HepG2 (cell line): ENCODE measurements around the gene APOA1. TPM values are rescaled to one million over a fixed set of nuclear protein-coding genes. Genes with fewer than 3 reads are reported as not detected.

Experiments
- BRCA1 ChIP-seq: sonication (generic); formaldehyde crosslinking; IDR thresholded peaks from 2 replicates; pipeline ENCODE4 v1.4.0; 2020; ENCODE audit warnings: missing genetic modification reagents
- CCDC6 ChIP-seq: sonication (generic); formaldehyde crosslinking; IDR thresholded peaks from 2 replicates; pipeline ENCODE4 v1.8.1; 2022; ENCODE audit warnings: mild to moderate bottlenecking, missing genetic modification reagents, moderate library complexity
- EP300 ChIP-seq, 3 experiments: sonication (generic) in 1 of 3; formaldehyde crosslinking in 1 of 3; IDR thresholded peaks; 2 replicates each; pipeline versions ENCODE4 v1.5.1 to v1.6.1; 2011 to 2020; ENCODE audit warnings: low read depth in 2 of 3, low read length in 2 of 3, borderline replicate concordance in 1 of 3, improper control_type of control experiment in 1 of 3, mild to moderate bottlenecking in 1 of 3, missing genetic modification reagents in 1 of 3, moderate library complexity in 1 of 3
- FLYWCH1 ChIP-seq: sonication (generic); formaldehyde crosslinking; IDR thresholded peaks from 2 replicates; pipeline ENCODE4 v1.8.1; 2023; ENCODE audit warnings: mild to moderate bottlenecking, missing genetic modification reagents
- HNF4A ChIP-seq: sonication (generic); formaldehyde crosslinking; IDR thresholded peaks from 2 replicates; pipeline ENCODE4 v1.4.0; 2020; ENCODE audit warnings: missing genetic modification reagents
- MIXL1 ChIP-seq: IDR thresholded peaks from 2 replicates; pipeline ENCODE4 v1.6.1; 2016
- PAWR ChIP-seq: sonication (generic); formaldehyde crosslinking; IDR thresholded peaks from 2 replicates; pipeline ENCODE4 v1.4.0; 2020; ENCODE audit warnings: missing genetic modification reagents, mild to moderate bottlenecking, borderline replicate concordance
- PRPF4 ChIP-seq: fragments of 200-400 bp; formaldehyde crosslinking; IDR thresholded peaks from 2 replicates; pipeline ENCODE4 v1.6.1; 2016; ENCODE audit warnings: low read length, low read depth; ENCODE audit not compliant: poor library complexity, severe bottlenecking
- RAD51 ChIP-seq: fragments of 450-650 bp; IDR thresholded peaks from 2 replicates; pipeline ENCODE4 v1.6.1; 2016; ENCODE audit warnings: borderline replicate concordance
- SETDB1 ChIP-seq: sonication (generic); formaldehyde crosslinking; IDR thresholded peaks from 2 replicates; pipeline ENCODE4 v1.5.1; 2020; ENCODE audit warnings: missing genetic modification reagents, mild to moderate bottlenecking, borderline replicate concordance
- YEATS4 ChIP-seq: sonication (generic); formaldehyde crosslinking; IDR thresholded peaks from 2 replicates; pipeline ENCODE4 v1.4.0; 2020; ENCODE audit warnings: missing genetic modification reagents, borderline replicate concordance
- ZBTB38 ChIP-seq: sonication (generic); formaldehyde crosslinking; IDR thresholded peaks from 2 replicates; pipeline ENCODE4 v1.5.1; 2020; ENCODE audit warnings: mild to moderate bottlenecking, missing genetic modification reagents
- ZFP36L1 ChIP-seq: sonication (generic); formaldehyde crosslinking; IDR thresholded peaks from 2 replicates; pipeline ENCODE4 v1.8.0; 2022; ENCODE audit warnings: mild to moderate bottlenecking, missing genetic modification reagents, moderate library complexity
- ZMYM3 ChIP-seq: sonication (generic); formaldehyde crosslinking; IDR thresholded peaks from 2 replicates; pipeline ENCODE4 v1.5.1; 2020; ENCODE audit warnings: mild to moderate bottlenecking, missing genetic modification reagents
- ZNF24 ChIP-seq: fragments of 450-650 bp; IDR thresholded peaks from 2 replicates; pipeline ENCODE4 v1.6.1; 2017; ENCODE audit warnings: antibody characterized with exemption, mild to moderate bottlenecking
- ZNF354B ChIP-seq: sonication (generic); formaldehyde crosslinking; IDR thresholded peaks from 2 replicates; pipeline ENCODE4 v1.8.0; 2022; ENCODE audit warnings: mild to moderate bottlenecking, missing genetic modification reagents
- ZNF713 ChIP-seq: sonication (generic); formaldehyde crosslinking; IDR thresholded peaks from 2 replicates; pipeline ENCODE4 v1.4.0; 2020; ENCODE audit warnings: mild to moderate bottlenecking, missing genetic modification reagents
- ZNF777 ChIP-seq: sonication (generic); formaldehyde crosslinking; IDR thresholded peaks from 2 replicates; pipeline ENCODE4 v1.4.0; 2020; ENCODE audit warnings: missing genetic modification reagents
- polyA plus RNA-seq, 8 experiments: library from polyadenylated mRNA; depleted of rRNA in 3 of 8; stranded (reverse) in 7 of 8; unstranded in 1 of 8; fragments of >200 nt; fragmentation: Illumina TruSeq in 4 of 8; extraction: Trizol in 4 of 8; gene quantifications; 2 replicates each; pipeline versions ENCODE4 v1.2.1 to v1.2.3, GENCODE V29; 2011 to 2016; ENCODE audit warnings: low read depth in 4 of 8, missing spikeins in 1 of 8, mixed read lengths in 1 of 8; ENCODE audit not compliant: insufficient read depth in 1 of 8
- total RNA-seq, 5 experiments: library from RNA; depleted of rRNA; stranded (reverse); fragments of >200 nt; fragmentation: Illumina TruSeq; extraction: Trizol; gene quantifications; 2 replicates each; pipeline ENCODE4 v1.2.3, GENCODE V29; 2016; ENCODE audit warnings: low read depth in 1 of 5
- TF ChIP-seq, protein P1 (sequence below): IDR thresholded peaks from 2 replicates; pipeline ENCODE4 v1.6.1; 2016; ENCODE audit warnings: missing compliant biosample characterization, missing genetic modification reagents, borderline replicate concordance
- TF ChIP-seq, protein P2 (sequence below): sonication (generic); formaldehyde crosslinking; IDR thresholded peaks from 2 replicates; pipeline ENCODE4 v1.9.0; 2021; ENCODE audit warnings: mild to moderate bottlenecking, missing genetic modification reagents
- TF ChIP-seq, protein P3 (sequence below): sonication (generic); formaldehyde crosslinking; IDR thresholded peaks from 2 replicates; pipeline ENCODE4 v1.4.0; 2020; ENCODE audit warnings: missing genetic modification reagents

Gene APOA1
- total and polyA plus RNA-seq, 2 of the 13 experiments (the other 11 are each of a cell fraction or from before 2014, with no cell fraction given) = 1,973 to 5,485 TPM

DNA sequence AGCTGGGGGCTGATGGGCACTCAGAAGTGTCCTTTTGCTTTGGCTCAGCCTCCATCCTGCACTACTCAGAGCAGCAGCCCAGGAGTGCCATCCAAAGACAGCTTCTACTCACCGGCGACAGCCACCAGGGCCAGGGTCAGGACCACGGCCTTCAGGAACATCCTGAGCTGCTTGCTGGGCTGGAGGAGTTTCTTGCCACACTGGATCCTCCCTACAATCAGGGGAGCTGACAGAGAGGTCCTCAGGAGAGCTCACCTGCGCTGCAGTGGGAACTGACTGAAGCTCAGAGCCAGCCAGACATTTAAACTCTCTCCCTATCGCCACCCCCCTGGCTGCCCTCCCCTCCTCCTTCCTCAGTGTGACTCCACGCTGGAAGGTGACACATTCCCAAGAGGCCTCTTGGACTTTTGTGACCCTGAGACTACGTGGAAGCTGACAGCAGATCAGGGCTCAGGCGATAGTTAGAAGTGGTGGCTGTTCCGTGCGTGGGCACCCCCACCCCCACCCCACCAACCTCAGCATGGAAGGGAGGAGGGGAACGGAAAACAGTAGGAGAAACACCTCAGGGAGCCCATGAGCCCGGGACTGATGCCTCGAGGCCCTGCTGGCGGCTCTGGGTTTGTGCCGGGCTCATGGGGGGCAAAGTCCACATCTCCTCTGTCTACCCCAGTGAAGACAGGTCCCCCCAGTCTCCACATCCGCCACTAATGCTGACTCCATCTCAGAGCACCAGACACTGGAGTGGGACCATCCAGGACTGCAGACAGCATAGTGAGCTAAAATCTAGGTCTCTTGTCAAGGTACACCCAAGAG is 14.2 kb downstream of the APOA1 start, which contains the start of gene APOA4 (continued):
- TF ChIP-seq EP300 (IDR thresholded peaks at IDR 0.05; ENCODE audit: low read depth in 2 of 2, low read length in 2 of 2) (0 out of 4 replicates have a peak, but pooled peaks of 1 of the 2 experiments have one; percentile 18), EP300 (CRISPR knock-in tag; IDR thresholded peaks at IDR 0.05; ENCODE audit: borderline replicate concordance) (no peak), HNF4A (CRISPR knock-in tag) (peak; percentile 64), CCDC6 (CRISPR knock-in tag) (0 out of 2 replicates have a peak, but pooled peaks have one; percentile 10), ZNF777 (CRISPR knock-in tag) (no peak), RAD51 (no peak), BRCA1 (CRISPR knock-in tag) (no peak), PAWR (no peak), SETDB1 (CRISPR knock-in tag) (no peak), ZNF713 (no peak), ZNF24 (no peak), ZMYM3 (CRISPR knock-in tag) (peak; percentile 48), ZNF354B (no peak), MIXL1 (no peak), FLYWCH1 (CRISPR knock-in tag) (no peak), ZFP36L1 (CRISPR knock-in tag) (no peak), ZBTB38 (CRISPR knock-in tag) (0 out of 2 replicates have a peak, but pooled peaks have one; percentile 14), PRPF4 (no peak), YEATS4 (CRISPR knock-in tag) (no peak)
- TF ChIP-seq, protein P1, sequence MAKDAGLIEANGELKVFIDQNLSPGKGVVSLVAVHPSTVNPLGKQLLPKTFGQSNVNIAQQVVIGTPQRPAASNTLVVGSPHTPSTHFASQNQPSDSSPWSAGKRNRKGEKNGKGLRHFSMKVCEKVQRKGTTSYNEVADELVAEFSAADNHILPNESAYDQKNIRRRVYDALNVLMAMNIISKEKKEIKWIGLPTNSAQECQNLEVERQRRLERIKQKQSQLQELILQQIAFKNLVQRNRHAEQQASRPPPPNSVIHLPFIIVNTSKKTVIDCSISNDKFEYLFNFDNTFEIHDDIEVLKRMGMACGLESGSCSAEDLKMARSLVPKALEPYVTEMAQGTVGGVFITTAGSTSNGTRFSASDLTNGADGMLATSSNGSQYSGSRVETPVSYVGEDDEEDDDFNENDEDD (CRISPR knock-in tag) = no peak
- TF ChIP-seq, protein P2, sequence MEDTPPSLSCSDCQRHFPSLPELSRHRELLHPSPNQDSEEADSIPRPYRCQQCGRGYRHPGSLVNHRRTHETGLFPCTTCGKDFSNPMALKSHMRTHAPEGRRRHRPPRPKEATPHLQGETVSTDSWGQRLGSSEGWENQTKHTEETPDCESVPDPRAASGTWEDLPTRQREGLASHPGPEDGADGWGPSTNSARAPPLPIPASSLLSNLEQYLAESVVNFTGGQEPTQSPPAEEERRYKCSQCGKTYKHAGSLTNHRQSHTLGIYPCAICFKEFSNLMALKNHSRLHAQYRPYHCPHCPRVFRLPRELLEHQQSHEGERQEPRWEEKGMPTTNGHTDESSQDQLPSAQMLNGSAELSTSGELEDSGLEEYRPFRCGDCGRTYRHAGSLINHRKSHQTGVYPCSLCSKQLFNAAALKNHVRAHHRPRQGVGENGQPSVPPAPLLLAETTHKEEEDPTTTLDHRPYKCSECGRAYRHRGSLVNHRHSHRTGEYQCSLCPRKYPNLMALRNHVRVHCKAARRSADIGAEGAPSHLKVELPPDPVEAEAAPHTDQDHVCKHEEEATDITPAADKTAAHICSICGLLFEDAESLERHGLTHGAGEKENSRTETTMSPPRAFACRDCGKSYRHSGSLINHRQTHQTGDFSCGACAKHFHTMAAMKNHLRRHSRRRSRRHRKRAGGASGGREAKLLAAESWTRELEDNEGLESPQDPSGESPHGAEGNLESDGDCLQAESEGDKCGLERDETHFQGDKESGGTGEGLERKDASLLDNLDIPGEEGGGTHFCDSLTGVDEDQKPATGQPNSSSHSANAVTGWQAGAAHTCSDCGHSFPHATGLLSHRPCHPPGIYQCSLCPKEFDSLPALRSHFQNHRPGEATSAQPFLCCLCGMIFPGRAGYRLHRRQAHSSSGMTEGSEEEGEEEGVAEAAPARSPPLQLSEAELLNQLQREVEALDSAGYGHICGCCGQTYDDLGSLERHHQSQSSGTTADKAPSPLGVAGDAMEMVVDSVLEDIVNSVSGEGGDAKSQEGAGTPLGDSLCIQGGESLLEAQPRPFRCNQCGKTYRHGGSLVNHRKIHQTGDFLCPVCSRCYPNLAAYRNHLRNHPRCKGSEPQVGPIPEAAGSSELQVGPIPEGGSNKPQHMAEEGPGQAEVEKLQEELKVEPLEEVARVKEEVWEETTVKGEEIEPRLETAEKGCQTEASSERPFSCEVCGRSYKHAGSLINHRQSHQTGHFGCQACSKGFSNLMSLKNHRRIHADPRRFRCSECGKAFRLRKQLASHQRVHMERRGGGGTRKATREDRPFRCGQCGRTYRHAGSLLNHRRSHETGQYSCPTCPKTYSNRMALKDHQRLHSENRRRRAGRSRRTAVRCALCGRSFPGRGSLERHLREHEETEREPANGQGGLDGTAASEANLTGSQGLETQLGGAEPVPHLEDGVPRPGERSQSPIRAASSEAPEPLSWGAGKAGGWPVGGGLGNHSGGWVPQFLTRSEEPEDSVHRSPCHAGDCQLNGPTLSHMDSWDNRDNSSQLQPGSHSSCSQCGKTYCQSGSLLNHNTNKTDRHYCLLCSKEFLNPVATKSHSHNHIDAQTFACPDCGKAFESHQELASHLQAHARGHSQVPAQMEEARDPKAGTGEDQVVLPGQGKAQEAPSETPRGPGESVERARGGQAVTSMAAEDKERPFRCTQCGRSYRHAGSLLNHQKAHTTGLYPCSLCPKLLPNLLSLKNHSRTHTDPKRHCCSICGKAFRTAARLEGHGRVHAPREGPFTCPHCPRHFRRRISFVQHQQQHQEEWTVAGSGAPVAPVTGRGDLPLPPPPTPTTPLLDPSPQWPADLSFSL (CRISPR knock-in tag) = 0 out of 2 replicates have a peak, but pooled peaks have one; percentile 24
- TF ChIP-seq, protein P3, sequence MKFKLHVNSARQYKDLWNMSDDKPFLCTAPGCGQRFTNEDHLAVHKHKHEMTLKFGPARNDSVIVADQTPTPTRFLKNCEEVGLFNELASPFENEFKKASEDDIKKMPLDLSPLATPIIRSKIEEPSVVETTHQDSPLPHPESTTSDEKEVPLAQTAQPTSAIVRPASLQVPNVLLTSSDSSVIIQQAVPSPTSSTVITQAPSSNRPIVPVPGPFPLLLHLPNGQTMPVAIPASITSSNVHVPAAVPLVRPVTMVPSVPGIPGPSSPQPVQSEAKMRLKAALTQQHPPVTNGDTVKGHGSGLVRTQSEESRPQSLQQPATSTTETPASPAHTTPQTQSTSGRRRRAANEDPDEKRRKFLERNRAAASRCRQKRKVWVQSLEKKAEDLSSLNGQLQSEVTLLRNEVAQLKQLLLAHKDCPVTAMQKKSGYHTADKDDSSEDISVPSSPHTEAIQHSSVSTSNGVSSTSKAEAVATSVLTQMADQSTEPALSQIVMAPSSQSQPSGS (CRISPR knock-in tag) = no peak
